Hepatocyte (in vitro differentiated cells): ENCODE results near the gene MEF2B. TPM values are rescaled to one million over a fixed set of nuclear protein-coding genes. Genes with fewer than 3 reads are reported as not detected.

Source experiments
- DNase-seq: peaks from one replicate; pipeline ENCODE4 v3.0.0-alpha.2; 2016; ENCODE audit warnings: low spot score
- H2AFZ ChIP-seq: fragments of 200-600 bp; sonication (generic); 2 replicates; pipeline ENCODE4 v1.6.0; 2016; ENCODE audit warnings: antibody characterized with exemption, mild to moderate bottlenecking
- H3K27ac ChIP-seq: fragments of 200-600 bp; sonication (generic); 2 replicates; pipeline ENCODE4 v1.5.1; 2016; ENCODE audit warnings: mild to moderate bottlenecking
- H3K27me3 ChIP-seq: fragments of 200-600 bp; sonication (generic); 2 replicates; pipeline ENCODE4 v1.6.1; 2016
- H3K36me3 ChIP-seq: fragments of 200-600 bp; sonication (generic); replicated peaks from 2 replicates; pipeline ENCODE4 v1.5.1; 2016; ENCODE audit warnings: low read depth; ENCODE audit not compliant: insufficient read depth
- H3K4me1 ChIP-seq: fragments of 200-600 bp; sonication (generic); 2 replicates; pipeline ENCODE4 v1.5.1; 2016; ENCODE audit warnings: mild to moderate bottlenecking, moderate library complexity; ENCODE audit not compliant: insufficient read depth
- H3K4me2 ChIP-seq: fragments of 200-600 bp; sonication (generic); 2 replicates; pipeline ENCODE4 v1.6.0; 2016
- H3K4me3 ChIP-seq: fragments of 200-600 bp; sonication (generic); 2 replicates; pipeline ENCODE4 v1.5.1; 2016; ENCODE audit warnings: mild to moderate bottlenecking
- H3K79me2 ChIP-seq: fragments of 200-600 bp; sonication (generic); 2 replicates; pipeline ENCODE4 v1.6.0; 2017; ENCODE audit warnings: mild to moderate bottlenecking
- H3K9me2 ChIP-seq: fragments of 200-600 bp; sonication (generic); replicated peaks from 2 replicates; pipeline ENCODE4 v1.6.0; 2017; ENCODE audit warnings: mild to moderate bottlenecking; ENCODE audit not compliant: insufficient read depth
- H3K9me3 ChIP-seq: fragments of 200-600 bp; sonication (generic); 2 replicates; pipeline ENCODE4 v1.5.1; 2016; ENCODE audit warnings: low read depth, mild to moderate bottlenecking
- H4K20me1 ChIP-seq: fragments of 200-600 bp; sonication (generic); 2 replicates; pipeline ENCODE4 v1.6.0; 2016; ENCODE audit warnings: mild to moderate bottlenecking; ENCODE audit not compliant: insufficient read depth, poor library complexity, severe bottlenecking
- CTCF ChIP-seq: fragments of 200-600 bp; sonication (generic); IDR thresholded peaks from 2 replicates; pipeline ENCODE4 v1.5.1; 2016; ENCODE audit warnings: antibody characterized with exemption, mild to moderate bottlenecking; ENCODE audit not compliant: poor library complexity
- EZH2 ChIP-seq: fragments of 200-600 bp; sonication (generic); IDR thresholded peaks from 2 replicates; pipeline ENCODE4 v1.6.1; 2016; ENCODE audit warnings: antibody characterized with exemption, mild to moderate bottlenecking, borderline replicate concordance
- EZH2phosphoT487 ChIP-seq: fragments of 200-600 bp; sonication (generic); IDR thresholded peaks from one replicate; pipeline ENCODE4 v1.6.1; 2018; ENCODE audit warnings: antibody characterized with exemption, mild to moderate bottlenecking, low read depth, moderate library complexity; ENCODE audit not compliant: unreplicated experiment, severe bottlenecking
- WGBS: methylation state at CpG from one replicate; pipeline ENCODE4 v1.1.6; 2016; ENCODE audit warnings: low lambda C conversion rate; ENCODE audit errors: missing lambda C conversion rate; 5-methylcytosine and 5-hydroxymethylcytosine counted together
- polyA plus RNA-seq: library from polyadenylated mRNA; unstranded; fragments of >200 nt; fragmentation: Nextera tagmentation; extraction: Ambion mirVana; gene quantifications from 2 replicates; pipeline ENCODE4 v1.2.1, GENCODE V29; 2016
- total RNA-seq: library from RNA; depleted of rRNA; stranded (reverse); fragments of >200 nt; gene quantifications from 2 replicates; pipeline ENCODE4 v1.2.3, GENCODE V29; 2014

The MEF2B gene
- total RNA-seq (0.32 and 0.70 TPM in 2 replicates), polyA plus RNA-seq (2.6 and 3.7 TPM in 2 replicates)

GRCh38 chr19:19170053-19170872, at the start of gene MEF2B:
Gene MEF2B, minus strand, starts transcription at chr19:19170263. Its CDS starts 19,528 bp downstream, at chr19:19150735.
- no peaks in the 10 kb centered on the region for H4K20me1 ChIP-seq
- no peak within 1 kb of the TSS for H2AFZ ChIP-seq
- H3K79me2 ChIP-seq, result no peaks in the 10 kb centered on the region
- peaks cover 10% of the 10 kb centered on the region for H3K4me1 ChIP-seq
- H3K9me3 ChIP-seq, result no peaks in the 10 kb centered on the region
- WGBS, result 16% methylated on average over 51 of the region's 56 CpGs
- no peak within 1 kb of the TSS for H3K27ac ChIP-seq
- H3K9me2 ChIP-seq, result no peaks in the 10 kb centered on the region
- DNase-seq, result peak; percentile 89
- H3K4me2 ChIP-seq, result peak within 1 kb of the TSS; percentile 86
- no peaks in the 10 kb centered on the region for H3K36me3 ChIP-seq
- TF ChIP-seq EZH2, result no peak
- no peak for TF ChIP-seq EZH2phosphoT487
- TF ChIP-seq CTCF, result no peak
- H3K27me3 ChIP-seq, result no peaks in the 10 kb centered on the region
- H3K4me3 ChIP-seq, result peak within 1 kb of the TSS; percentile 14

- Histone ChIP-seq H2AFZ (no peak overlapping the region), H3K27me3 (peaks cover 10% of the 10 kb centered on the region)
- WGBS, result 91% methylated on average over 21 of the region's 21 CpGs
Observed at GRCh38 chr19:19218911-19219310, 48.8 kb upstream of the MEF2B start.

GRCh38 chr19:19217099-19217498, 47.0 kb upstream of the MEF2B start:
- no peaks in the 10 kb centered on the region for H3K79me2 ChIP-seq
- H3K36me3 ChIP-seq, result no peaks in the 10 kb centered on the region
- no peak overlapping the region for H3K4me2 ChIP-seq
- H3K4me1 ChIP-seq, result no peaks in the 10 kb centered on the region
- no peaks in the 10 kb centered on the region for H4K20me1 ChIP-seq
- H3K27ac ChIP-seq, result no peak overlapping the region
- TF ChIP-seq EZH2phosphoT487 (no peak), EZH2 (no peak), CTCF (no peak)
- H3K4me3 ChIP-seq, result no peak overlapping the region
- H3K9me3 ChIP-seq, result no peaks in the 10 kb centered on the region
- no peaks in the 10 kb centered on the region for H3K9me2 ChIP-seq
- H2AFZ ChIP-seq, result no peak overlapping the region
- peaks cover 24% of the 10 kb centered on the region for H3K27me3 ChIP-seq
- 54% methylated on average over 4 of the region's 4 CpGs for WGBS
- no peak for DNase-seq

More at GRCh38 chr19:19218911-19219310, 48.8 kb upstream of the MEF2B start:
- no peaks in the 10 kb centered on the region for H3K4me1 ChIP-seq
- H3K4me3 ChIP-seq, result no peak overlapping the region
- H4K20me1 ChIP-seq, result no peaks in the 10 kb centered on the region
- TF ChIP-seq CTCF, result no peak
- no peak for TF ChIP-seq EZH2phosphoT487
- no peak for TF ChIP-seq EZH2
- no peaks in the 10 kb centered on the region for H3K79me2 ChIP-seq
- no peaks in the 10 kb centered on the region for H3K9me2 ChIP-seq
- no peaks in the 10 kb centered on the region for H3K36me3 ChIP-seq
- DNase-seq, result no peak
- no peak overlapping the region for H3K4me2 ChIP-seq
- no peaks in the 10 kb centered on the region for H3K9me3 ChIP-seq
- H3K27ac ChIP-seq, result no peak overlapping the region
